GM23248 (cell line): ENCODE measurements around the gene RFWD3.

Experiments used
- EZH2 ChIP-seq: fragments of 200-600 bp; sonication (generic); IDR thresholded peaks from 2 replicates; pipeline ENCODE4 v1.6.1; 2018; ENCODE audit warnings: antibody characterized with exemption, mild to moderate bottlenecking; ENCODE audit not compliant: insufficient read depth, poor library complexity, severe bottlenecking
- EZH2phosphoT487 ChIP-seq: fragments of 200-600 bp; sonication (generic); IDR thresholded peaks from 2 replicates; pipeline ENCODE4 v1.6.1; 2018; ENCODE audit warnings: antibody characterized with exemption, moderate library complexity, mild to moderate bottlenecking, low read depth; ENCODE audit not compliant: insufficient read depth

GRCh38 chr16:74605332-74605731 lies 61.3 kb downstream of the RFWD3 start:
- TF ChIP-seq EZH2 (no peak), EZH2phosphoT487 (no peak)
